ENCODE measurements around the gene IFI27L2. TPM values are rescaled to one million over a fixed set of nuclear protein-coding genes. Genes with fewer than 3 reads are reported as not detected.

IFI27L2 gene
- total RNA-seq, 1 experiment from 2014 or later = 28.6 TPM

- peaks cover 30% of the 10 kb centered on the region for H3K27me3 Mint-ChIP-seq (ENCODE audit: low read depth)
- no peak overlapping the region for H3K4ac ChIP-seq (ENCODE audit: low read depth, low read length)
- no peak overlapping the region for H3K14ac ChIP-seq (ENCODE audit: insufficient read depth, low read length)
- no CpG with 5 or more reads among the region's 10 CpGs for WGBS (ENCODE audit: extremely low coverage, insufficient read length, low lambda C conversion rate)
- peaks cover 6 to 11% of the 10 kb centered on the region in 2 experiments; a peak in 2 of 5 replicates for H3K9me3 Mint-ChIP-seq
- no peak overlapping the region for H3K23ac ChIP-seq (ENCODE audit: insufficient read length, low read depth, low read length)
- no peak overlapping the region for H2BK15ac ChIP-seq (ENCODE audit: low read depth, low read length)
- H2BK5ac ChIP-seq (ENCODE audit: insufficient read length, low read length) = no peak overlapping the region
- no peaks in the 10 kb centered on the region for H3K4me1 ChIP-seq (ENCODE audit: insufficient read depth, low read length)
- no peaks in the 10 kb centered on the region for H3K79me1 ChIP-seq (ENCODE audit: insufficient read depth, low read depth, low read length, poor library complexity, severe bottlenecking)
- peaks cover 0 to 3% of the 10 kb centered on the region in 2 experiments; a peak in 1 of 4 replicates for H3K4me1 Mint-ChIP-seq
- H4K5ac ChIP-seq (ENCODE audit: insufficient read length, low read depth, low read length) = no peak overlapping the region
- no peak for TF ChIP-seq CTCF (conservative IDR thresholded peaks at IDR 0.05)
- no peak overlapping the region for H2AK5ac ChIP-seq (ENCODE audit: insufficient read length, low read length)
- H2AFZ ChIP-seq (ENCODE audit: low read length) = no peak overlapping the region
- no peaks in the 10 kb centered on the region for H4K20me1 ChIP-seq (ENCODE audit: control insufficient read depth, insufficient read depth, insufficient read length)
- H2BK12ac ChIP-seq (ENCODE audit: insufficient read length, low read depth, low read length) = no peak overlapping the region
- H3K27ac ChIP-seq (ENCODE audit: insufficient read length, low read depth, low read length) = no peak overlapping the region
- no peak for DNase-seq
- no peak overlapping the region for H3K27ac Mint-ChIP-seq
- H4K8ac ChIP-seq (replicated peaks; ENCODE audit: insufficient read length, low read depth, low read length) = no peak overlapping the region
- no peak overlapping the region for H2BK20ac ChIP-seq (ENCODE audit: low read depth, low read length, poor library complexity, severe bottlenecking)
- H3K9ac ChIP-seq (ENCODE audit: extremely low read depth, insufficient read length, low read length) = no peak overlapping the region
- H3T11ph ChIP-seq (ENCODE audit: low read length) = no peak overlapping the region
- H3K36me3 Mint-ChIP-seq (ENCODE audit: insufficient read depth in 1 of 3, low read depth in 3 of 3) = no peaks in the 10 kb centered on the region; a peak in 1 of 7 replicates
- H3K18ac ChIP-seq (ENCODE audit: insufficient read length, low read depth, low read length) = peak overlapping the region; percentile 19
- H3K4me3 Mint-ChIP-seq = no peak overlapping the region
- no peak overlapping the region for H2BK120ac ChIP-seq (ENCODE audit: low read depth, low read length, poor library complexity, severe bottlenecking)
- no peaks in the 10 kb centered on the region for H3K79me2 ChIP-seq (ENCODE audit: insufficient read depth, low read length)
- H3K23me2 ChIP-seq (ENCODE audit: insufficient read length, low read depth, low read length, poor library complexity, severe bottlenecking) = no peaks in the 10 kb centered on the region
- H4K91ac ChIP-seq (ENCODE audit: insufficient read length, low read depth, low read length) = no peak overlapping the region
- H3K56ac ChIP-seq (ENCODE audit: insufficient read length, low read depth, low read length) = no peak overlapping the region
- H3K27me3 ChIP-seq (ENCODE audit: insufficient read depth, low read length) = no peaks in the 10 kb centered on the region
- H3K4me2 ChIP-seq (ENCODE audit: insufficient read depth, insufficient read length, low read length) = no peak overlapping the region
- H3K9me3 ChIP-seq (ENCODE audit: control insufficient read depth, low read depth, low read length) = no peaks in the 10 kb centered on the region
Measured at GRCh38 chr14:94116701-94117100, 12.7 kb downstream of the IFI27L2 start.
